ENCODE data around the gene FTCD.

GRCh38 chr21:46109313-46110221 lies 45.8 kb downstream of the FTCD start:
- TF ChIP-seq CTCF (IDR thresholded peaks at IDR 0.05) = no peak
- TF ChIP-seq POLR2A (IDR thresholded peaks at IDR 0.05) = no peak

All from adrenal gland (tissue), 5 donors.